ENCODE results near the gene WNT9B. TPM values are rescaled to one million over a fixed set of nuclear protein-coding genes. Genes with fewer than 3 reads are reported as not detected.

Gene WNT9B
- total RNA-seq, 4 donors from 2014 or later = 0.42 to 0.66 (median 0.65) TPM; not detected in 1

DNA sequence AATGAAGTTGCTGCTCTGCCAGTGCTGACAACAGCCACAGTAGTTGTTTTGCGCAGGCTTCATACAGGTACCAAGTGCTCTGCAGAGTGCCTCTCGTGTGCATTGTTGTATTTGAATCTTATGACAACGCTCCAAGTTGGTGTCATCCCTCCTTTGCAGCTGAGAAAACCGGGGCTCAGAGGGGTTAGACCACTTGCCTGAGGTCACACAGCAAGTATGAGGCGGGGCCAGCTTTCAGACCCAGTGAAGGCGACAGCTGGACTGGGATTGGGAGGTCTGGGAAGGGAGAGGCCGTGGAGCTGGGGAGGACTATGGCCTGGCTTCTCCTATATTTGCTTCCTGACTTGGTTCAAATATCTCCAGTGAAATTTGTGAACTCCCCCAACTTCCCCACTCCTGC, 33.2 kb downstream of the WNT9B start:
- 86% methylated on average over 7 of the region's 7 CpGs for WGBS
- H3K9me3 ChIP-seq = no peaks in the 10 kb centered on the region
- peaks cover 0 to 48% (median 0%) of the 10 kb centered on the region in 4 donors for H3K27me3 ChIP-seq
- H3K4me1 ChIP-seq = no peaks in the 10 kb centered on the region
- DNase-seq (ENCODE audit: extremely low spot score) = no peak
- no peak overlapping the region for H3K27ac ChIP-seq (replicated peaks in 1 of 4)
- intact Hi-C loops (cut with DNase I) = no loop called here
- no peak overlapping the region for H3K4me3 ChIP-seq
- TF ChIP-seq CTCF (IDR thresholded peaks at IDR 0.05) = no peak
- TF ChIP-seq POLR2AphosphoS5 (IDR thresholded peaks at IDR 0.05) = no peak
- no peak for TF ChIP-seq EP300 (IDR thresholded peaks at IDR 0.05)
- TF ChIP-seq POLR2A (IDR thresholded peaks at IDR 0.05; ENCODE audit: low read depth) = no peak
- no peaks in the 10 kb centered on the region for H3K36me3 ChIP-seq

DNA sequence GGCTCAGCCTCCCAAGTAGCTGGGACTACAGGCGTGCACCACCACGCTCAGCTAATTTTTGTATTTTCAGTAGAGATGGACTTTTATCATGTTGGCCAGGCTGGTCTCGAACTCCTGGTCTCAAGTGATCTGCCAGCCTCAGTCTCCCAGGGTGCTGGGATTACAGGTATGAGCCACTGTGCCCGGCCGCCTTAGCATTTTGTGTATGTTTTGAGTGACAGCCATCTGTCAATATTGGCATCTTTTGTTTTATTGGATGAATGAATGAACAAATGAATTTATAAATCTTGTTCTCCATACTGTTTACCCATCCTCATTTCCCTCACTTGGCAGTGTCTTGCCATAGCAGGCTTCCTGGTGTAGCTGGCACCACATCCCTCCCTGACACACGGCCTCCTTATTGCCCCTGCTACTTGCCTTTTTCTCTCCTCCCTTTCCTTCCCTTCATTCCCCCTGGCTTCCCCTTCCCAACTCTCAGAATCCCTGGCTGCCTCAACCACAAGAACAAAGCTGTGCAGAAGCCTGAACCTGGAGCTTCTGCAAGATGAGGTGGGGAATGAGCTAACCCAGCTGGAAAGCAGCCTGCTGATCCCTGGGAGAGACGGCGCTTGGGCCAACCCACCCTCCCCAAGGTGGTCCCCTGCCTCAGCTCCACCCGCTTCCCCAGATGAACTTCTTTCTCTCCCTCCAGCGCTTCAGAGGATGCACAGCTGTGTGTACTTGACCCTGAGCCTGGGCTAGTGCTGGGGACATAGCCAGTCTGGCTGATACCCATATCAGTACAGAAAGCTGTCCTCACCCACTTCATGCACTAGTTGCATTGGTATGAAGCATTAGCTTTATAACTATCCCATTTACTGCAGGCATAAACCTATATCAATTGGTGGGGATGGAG, 34.3 kb downstream of the WNT9B start:
- Histone ChIP-seq H3K27ac (replicated peaks in 1 of 4) (no peak overlapping the region), H3K36me3 (no peaks in the 10 kb centered on the region), H3K9me3 (no peaks in the 10 kb centered on the region), H3K4me3 (no peak overlapping the region), H3K27me3 (peaks cover 0 to 59% (median 0%) of the 10 kb centered on the region in 4 donors), H3K4me1 (no peaks in the 10 kb centered on the region)
- no peak for DNase-seq (ENCODE audit: extremely low spot score)
- intact Hi-C loops (cut with DNase I) = no loop called here
- 51% methylated on average over 10 of the region's 10 CpGs for WGBS
- no peak for TF ChIP-seq POLR2A (IDR thresholded peaks at IDR 0.05; ENCODE audit: low read depth)
- TF ChIP-seq EP300 (IDR thresholded peaks at IDR 0.05) = no peak
- no peak for TF ChIP-seq CTCF (IDR thresholded peaks at IDR 0.05)
- no peak for TF ChIP-seq POLR2AphosphoS5 (IDR thresholded peaks at IDR 0.05)

DNA sequence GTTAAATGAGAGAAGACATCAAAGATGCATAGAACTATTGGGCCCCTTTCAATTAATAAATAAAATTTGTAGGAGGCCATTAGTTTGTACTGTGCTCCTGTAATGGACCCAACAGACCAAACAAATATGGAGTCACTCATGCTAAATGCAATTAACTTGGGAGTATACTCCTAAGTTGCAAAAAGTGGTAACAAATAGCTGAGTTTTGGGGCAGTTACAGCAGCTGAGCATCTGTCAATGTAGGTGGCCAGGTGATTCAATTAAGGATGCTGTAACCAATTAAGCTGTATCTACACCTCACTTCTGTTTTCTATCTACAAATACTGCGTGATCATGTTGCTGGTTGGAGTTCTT, 34.9 kb downstream of the WNT9B start:
- Histone ChIP-seq H3K36me3 (no peaks in the 10 kb centered on the region), H3K9me3 (no peaks in the 10 kb centered on the region), H3K27ac (replicated peaks in 1 of 4) (no peak overlapping the region), H3K27me3 (peaks cover 0 to 64% (median 0%) of the 10 kb centered on the region in 4 donors), H3K4me1 (no peaks in the 10 kb centered on the region), H3K4me3 (no peak overlapping the region)
- DNase-seq (ENCODE audit: extremely low spot score) = no peak
- intact Hi-C loops (cut with DNase I) = no loop called here
- 94% methylated on average over 1 of the region's 1 CpG for WGBS
- no peak for TF ChIP-seq EP300 (IDR thresholded peaks at IDR 0.05)

GRCh38 chr17:46887717-46888116, 36.3 kb downstream of the WNT9B start:
- Histone ChIP-seq H3K9me3 (no peaks in the 10 kb centered on the region), H3K4me3 (no peak overlapping the region), H3K27me3 (peaks cover 0 to 76% (median 2%) of the 10 kb centered on the region in 4 donors), H3K4me1 (no peaks in the 10 kb centered on the region), H3K36me3 (no peaks in the 10 kb centered on the region), H3K27ac (replicated peaks in 1 of 4) (no peak overlapping the region)
- whole genome bisulfite sequencing = 83% methylated on average over 3 of the region's 3 CpGs
- intact Hi-C loops (cut with DNase I) = no loop called here
- TF ChIP-seq POLR2A (IDR thresholded peaks at IDR 0.05; ENCODE audit: low read depth) = no peak
- no peak for TF ChIP-seq EP300 (IDR thresholded peaks at IDR 0.05)
- no peak for TF ChIP-seq POLR2AphosphoS5 (IDR thresholded peaks at IDR 0.05)
- no peak for TF ChIP-seq CTCF (IDR thresholded peaks at IDR 0.05)
- DNase-seq (ENCODE audit: extremely low spot score) = no peak

- Histone ChIP-seq H3K27me3 (peaks cover 0 to 80% (median 2%) of the 10 kb centered on the region in 4 donors), H3K27ac (replicated peaks in 1 of 4) (no peak overlapping the region), H3K36me3 (no peaks in the 10 kb centered on the region), H3K4me1 (no peaks in the 10 kb centered on the region), H3K4me3 (no peak overlapping the region), H3K9me3 (no peaks in the 10 kb centered on the region)
- intact Hi-C loops (cut with DNase I) = no loop called here
- TF ChIP-seq EP300 (IDR thresholded peaks at IDR 0.05) (no peak), POLR2AphosphoS5 (IDR thresholded peaks at IDR 0.05) (no peak), CTCF (IDR thresholded peaks at IDR 0.05) (no peak), POLR2A (IDR thresholded peaks at IDR 0.05; ENCODE audit: low read depth) (no peak)
- WGBS = 80% methylated on average over 1 of the region's 1 CpG
- no peak for DNase-seq (ENCODE audit: extremely low spot score)
Measured at GRCh38 chr17:46888727-46889126, 37.3 kb downstream of the WNT9B start.

Measured in esophagus muscularis mucosa (tissue), 4 donors.